PC-9 (cell line): ENCODE measurements around the gene ACTR8. TPM values are rescaled to one million over a fixed set of nuclear protein-coding genes. Genes with fewer than 3 reads are reported as not detected.

Experiments used
- BruUV-seq: library from RNA; stranded (reverse); fragments of 400-500 nt; replicated peaks from 2 replicates; lab custom pipeline; 2021; lab: Mats Ljungman, UMichigan
- CTCF ChIA-PET: fragments of 300-600 bp; sonication (Branson Sonifier 250); formaldehyde crosslinking; loops from one replicate; lab custom pipeline; 2022; ENCODE audit warnings: antibody characterized with exemption; lab: Charles Lee
- POLR2A ChIA-PET: fragments of 300-600 bp; sonication (Branson Sonifier 250); formaldehyde crosslinking; loops from one replicate; lab custom pipeline; 2022; ENCODE audit warnings: antibody characterized with exemption; ENCODE audit not compliant: unreplicated experiment; lab: Charles Lee
- DNase-seq, 2 experiments: peaks; one replicate each; pipeline versions ENCODE4 v3.0.0 to v3.0.0-alpha.2; 2015 to 2022; ENCODE audit warnings: mixed read lengths in 1 of 2
- H2AFZ ChIP-seq: fragments of 200-600 bp; sonication (generic); 2 replicates; pipeline ENCODE4 v1.8.1; 2017; ENCODE audit warnings: antibody characterized with exemption
- H3F3A ChIP-seq: fragments of 200-600 bp; sonication (generic); 2 replicates; pipeline ENCODE4 v1.8.1; 2017; ENCODE audit warnings: antibody characterized with exemption, mild to moderate bottlenecking, low read depth; ENCODE audit not compliant: insufficient read depth
- H3K27ac ChIP-seq: fragments of 200-600 bp; sonication (generic); 2 replicates; pipeline ENCODE4 v1.6.1; 2016; ENCODE audit warnings: mixed run types
- H3K27me3 ChIP-seq: fragments of 200-600 bp; sonication (generic); 2 replicates; pipeline ENCODE4 v1.6.1; 2016; ENCODE audit warnings: low read depth, mixed run types; ENCODE audit not compliant: insufficient read depth
- H3K36me3 ChIP-seq: fragments of 200-600 bp; sonication (generic); 2 replicates; pipeline ENCODE4 v1.6.1; 2016; ENCODE audit warnings: low read depth, mixed run types
- H3K4me1 ChIP-seq: fragments of 200-600 bp; sonication (generic); replicated peaks from 2 replicates; pipeline ENCODE4 v1.6.1; 2016; ENCODE audit warnings: mixed run types; ENCODE audit not compliant: insufficient read depth
- H3K4me2 ChIP-seq: fragments of 200-600 bp; sonication (generic); 2 replicates; pipeline ENCODE4 v1.6.1; 2017; ENCODE audit warnings: mixed run types
- H3K4me3 ChIP-seq: fragments of 200-600 bp; sonication (generic); 2 replicates; pipeline ENCODE4 v1.6.1; 2016; ENCODE audit warnings: mixed run types
- H3K79me2 ChIP-seq: fragments of 200-600 bp; sonication (generic); 2 replicates; pipeline ENCODE4 v1.6.1; 2017; ENCODE audit warnings: low read depth, mixed run types
- H3K9me2 ChIP-seq: fragments of 200-600 bp; sonication (generic); 2 replicates; pipeline ENCODE4 v1.8.1; 2017; ENCODE audit warnings: mild to moderate bottlenecking; ENCODE audit not compliant: insufficient read depth
- H3K9me3 ChIP-seq: fragments of 200-600 bp; sonication (generic); 2 replicates; pipeline ENCODE4 v1.8.1; 2016; ENCODE audit warnings: low read depth; ENCODE audit not compliant: insufficient read depth
- H4K20me1 ChIP-seq: fragments of 200-600 bp; sonication (generic); 2 replicates; pipeline ENCODE4 v1.8.1; 2017; ENCODE audit not compliant: insufficient read depth
- EZH2 ChIP-seq: fragments of 200-600 bp; sonication (generic); IDR thresholded peaks from 2 replicates; pipeline ENCODE4 v1.8.0; 2017; ENCODE audit warnings: antibody characterized with exemption, low read depth
- intact Hi-C: fragments of 100-400 bp; cut with micrococcal nuclease; formaldehyde crosslinking; loops from one replicate; pipeline ENCODE4 v1.10.0; 2022; ENCODE audit not compliant: unreplicated experiment
- total RNA-seq: library from RNA; stranded (reverse); gene quantifications from 2 replicates; pipeline ENCODE4 v1.2.3, GENCODE V29; 2021
- TF ChIP-seq, protein P1 (sequence below): fragments of 200-600 bp; sonication (generic); conservative IDR thresholded peaks from 2 replicates; pipeline ENCODE4 v1.6.1; 2017; ENCODE audit warnings: mixed run types, antibody characterized with exemption, mild to moderate bottlenecking, moderate library complexity

Gene ACTR8
- total RNA-seq, 1 experiment from 2014 or later = 25.5 TPM

DNA sequence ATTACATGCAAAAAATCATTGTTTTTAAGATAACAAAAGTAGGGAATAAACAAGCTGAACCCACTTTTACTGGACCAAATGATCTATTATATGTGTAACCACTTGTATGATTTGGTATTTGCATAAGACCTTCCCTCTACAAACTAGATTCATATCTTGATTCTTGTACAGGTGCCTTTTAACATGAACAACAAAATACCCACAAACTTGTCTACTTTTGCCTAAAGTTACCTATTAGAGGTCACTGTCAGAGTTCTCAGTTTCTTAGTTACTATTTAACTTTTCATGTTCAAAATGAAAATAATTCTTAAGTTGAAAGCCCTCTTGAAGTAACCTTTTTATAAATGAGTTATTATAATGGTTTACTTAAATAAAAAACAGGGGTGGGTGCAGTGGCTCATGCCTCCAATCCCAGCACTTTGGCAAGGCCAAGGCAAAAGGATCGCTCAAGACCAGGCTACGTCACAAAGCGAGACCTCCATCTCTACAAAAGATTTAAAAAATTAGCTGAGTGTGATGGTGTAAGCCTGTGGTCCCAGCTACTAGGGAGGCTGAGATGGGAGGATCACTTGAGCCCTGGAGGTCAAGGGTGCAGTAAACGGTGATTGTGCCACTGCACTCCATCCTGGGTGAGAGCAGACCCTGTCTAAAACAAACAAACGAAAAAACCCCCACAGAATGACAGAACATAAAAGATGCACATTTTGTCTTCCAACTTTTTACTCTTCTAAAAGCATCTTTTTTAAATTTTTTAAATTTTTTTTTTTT is 16.0 kb downstream of the ACTR8 start:
- H3K4me1 ChIP-seq = no peaks in the 10 kb centered on the region
- H3K27ac ChIP-seq = no peak overlapping the region
- TF ChIP-seq, protein P1, sequence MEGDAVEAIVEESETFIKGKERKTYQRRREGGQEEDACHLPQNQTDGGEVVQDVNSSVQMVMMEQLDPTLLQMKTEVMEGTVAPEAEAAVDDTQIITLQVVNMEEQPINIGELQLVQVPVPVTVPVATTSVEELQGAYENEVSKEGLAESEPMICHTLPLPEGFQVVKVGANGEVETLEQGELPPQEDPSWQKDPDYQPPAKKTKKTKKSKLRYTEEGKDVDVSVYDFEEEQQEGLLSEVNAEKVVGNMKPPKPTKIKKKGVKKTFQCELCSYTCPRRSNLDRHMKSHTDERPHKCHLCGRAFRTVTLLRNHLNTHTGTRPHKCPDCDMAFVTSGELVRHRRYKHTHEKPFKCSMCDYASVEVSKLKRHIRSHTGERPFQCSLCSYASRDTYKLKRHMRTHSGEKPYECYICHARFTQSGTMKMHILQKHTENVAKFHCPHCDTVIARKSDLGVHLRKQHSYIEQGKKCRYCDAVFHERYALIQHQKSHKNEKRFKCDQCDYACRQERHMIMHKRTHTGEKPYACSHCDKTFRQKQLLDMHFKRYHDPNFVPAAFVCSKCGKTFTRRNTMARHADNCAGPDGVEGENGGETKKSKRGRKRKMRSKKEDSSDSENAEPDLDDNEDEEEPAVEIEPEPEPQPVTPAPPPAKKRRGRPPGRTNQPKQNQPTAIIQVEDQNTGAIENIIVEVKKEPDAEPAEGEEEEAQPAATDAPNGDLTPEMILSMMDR = no peak
- no peaks in the 10 kb centered on the region for H3K9me3 ChIP-seq
- BruUV-seq = no TSS peak
- no peaks in the 10 kb centered on the region; the same call in 1 of the 2 replicates for H3K36me3 ChIP-seq
- CTCF ChIA-PET = no interaction called here
- intact Hi-C loops = no loop called here
- no peaks in the 10 kb centered on the region for H3K27me3 ChIP-seq
- POLR2A ChIA-PET = no interaction called here
- no peak overlapping the region for H2AFZ ChIP-seq
- no peak for DNase-seq
- H3K79me2 ChIP-seq = no peaks in the 10 kb centered on the region
- H4K20me1 ChIP-seq = no peaks in the 10 kb centered on the region
- no peak overlapping the region for H3K4me3 ChIP-seq
- no peak overlapping the region for H3K4me2 ChIP-seq
- no peaks in the 10 kb centered on the region for H3K9me2 ChIP-seq
- no peaks in the 10 kb centered on the region for H3F3A ChIP-seq

DNA sequence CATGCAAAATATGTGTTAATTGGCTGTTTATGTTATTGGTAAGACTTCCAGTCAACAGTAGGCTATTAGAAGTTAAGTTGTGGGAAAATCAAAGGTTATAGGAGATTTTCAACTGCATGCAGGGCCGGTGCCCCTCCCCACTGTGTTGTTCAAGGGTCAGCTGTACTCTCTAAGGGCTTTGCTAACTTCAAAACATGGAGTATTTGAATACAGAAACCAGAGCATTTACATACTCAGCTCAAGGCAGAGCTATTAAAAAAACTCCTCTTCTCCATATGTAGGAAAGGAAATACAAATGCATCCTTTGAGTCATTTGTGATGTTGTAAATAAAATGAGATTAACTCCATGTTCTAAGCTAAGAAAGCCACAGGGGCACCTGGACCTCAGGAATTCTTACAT is 18.8 kb downstream of the ACTR8 start:
- Histone ChIP-seq H3K79me2 (no peaks in the 10 kb centered on the region), H2AFZ (no peak overlapping the region), H3F3A (no peaks in the 10 kb centered on the region), H3K9me2 (no peaks in the 10 kb centered on the region), H3K9me3 (no peaks in the 10 kb centered on the region), H4K20me1 (no peaks in the 10 kb centered on the region), H3K27me3 (no peaks in the 10 kb centered on the region), H3K27ac (no peak overlapping the region), H3K4me1 (no peaks in the 10 kb centered on the region), H3K36me3 (no peaks in the 10 kb centered on the region), H3K4me3 (no peak overlapping the region), H3K4me2 (no peak overlapping the region)
- TF ChIP-seq EZH2 = no peak
- TF ChIP-seq, protein P1 = no peak
- ChIA-PET CTCF (interaction anchor here (0.6 kb wide), 1 partner anchor 1451 kb away, joined by 3 read pairs; no protein-coding TSS in a partner anchor), POLR2A (no interaction called here)
- intact Hi-C loops = no loop called here
- no TSS peak for BruUV-seq
- DNase-seq = no peak

DNA sequence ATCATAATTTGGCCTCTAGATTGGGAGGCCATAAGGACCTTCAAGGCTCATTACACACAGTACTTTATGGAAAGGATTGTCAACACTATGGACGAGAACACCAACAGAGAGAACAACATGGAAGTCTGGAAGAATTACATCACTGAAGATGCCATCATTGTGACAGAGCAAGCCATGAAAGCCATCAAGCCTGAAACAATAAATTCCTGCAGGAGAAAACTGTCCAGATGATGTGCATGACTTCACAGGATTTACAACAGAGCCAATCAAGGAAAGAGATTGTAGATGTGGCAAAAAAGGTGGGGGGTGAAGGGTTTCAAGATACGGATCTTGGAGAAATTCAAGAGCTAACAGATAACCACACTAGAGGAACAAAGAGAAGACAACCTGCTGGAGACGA is 19.7 kb downstream of the ACTR8 start:
- Histone ChIP-seq H3F3A (no peaks in the 10 kb centered on the region), H3K4me3 (no peak overlapping the region), H3K4me2 (no peak overlapping the region), H3K79me2 (no peaks in the 10 kb centered on the region), H3K27ac (no peak overlapping the region), H3K27me3 (no peaks in the 10 kb centered on the region), H3K9me2 (no peaks in the 10 kb centered on the region), H3K36me3 (no peaks in the 10 kb centered on the region), H4K20me1 (no peaks in the 10 kb centered on the region), H3K9me3 (no peaks in the 10 kb centered on the region), H2AFZ (no peak overlapping the region), H3K4me1 (no peaks in the 10 kb centered on the region)
- POLR2A ChIA-PET = no interaction called here
- DNase-seq = no peak
- TF ChIP-seq EZH2 = no peak
- TF ChIP-seq, protein P1 = no peak
- intact Hi-C loops = no loop called here
- no TSS peak for BruUV-seq
- CTCF ChIA-PET = no interaction called here
